Measurements from ENCODE around the gene HBZ.
"Not testable (repeated sequence)": the region's sequence is repeated elsewhere in the genome, so short reads cannot be mapped to it uniquely, and the experiment has no call there.

HBZ gene

DNA sequence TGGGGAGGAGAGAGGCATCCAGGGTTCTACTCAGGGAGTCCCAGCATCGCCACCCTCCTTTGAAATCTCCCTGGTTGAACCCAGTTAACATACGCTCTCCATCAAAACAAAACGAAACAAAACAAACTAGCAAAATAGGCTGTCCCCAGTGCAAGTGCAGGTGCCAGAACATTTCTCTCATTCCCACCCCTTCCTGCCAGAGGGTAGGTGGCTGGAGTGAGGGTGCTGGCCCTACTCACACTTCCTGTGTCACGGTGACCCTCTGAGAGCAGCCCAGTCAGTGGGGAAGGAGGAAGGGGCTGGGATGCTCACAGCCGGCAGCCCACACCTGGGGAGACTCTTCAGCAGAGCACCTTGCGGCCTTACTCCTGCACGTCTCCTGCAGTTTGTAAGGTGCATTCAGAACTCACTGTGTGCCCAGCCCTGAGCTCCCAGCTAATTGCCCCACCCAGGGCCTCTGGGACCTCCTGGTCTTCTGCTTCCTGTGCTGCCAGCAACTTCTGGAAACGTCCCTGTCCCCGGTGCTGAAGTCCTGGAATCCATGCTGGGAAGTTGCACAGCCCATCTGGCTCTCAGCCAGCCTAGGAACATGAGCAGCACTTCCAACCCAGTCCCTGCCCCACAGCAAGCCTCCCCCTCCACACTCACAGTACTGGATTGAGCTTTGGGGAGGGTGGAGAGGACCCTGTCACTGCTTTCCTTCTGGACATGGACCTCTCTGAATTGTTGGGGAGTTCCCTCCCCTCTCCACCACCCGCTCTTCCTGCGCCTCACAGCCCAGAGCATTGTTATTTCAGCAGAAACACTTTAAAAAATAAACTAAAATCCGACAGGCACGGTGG lies 21.7 kb downstream of the HBZ start:
- DNase-seq (ENCODE audit: low read depth); H3K4me3 ChIP-seq (ENCODE audit: control insufficient read depth, low read depth, low read length): not testable (repeated sequence)

DNA sequence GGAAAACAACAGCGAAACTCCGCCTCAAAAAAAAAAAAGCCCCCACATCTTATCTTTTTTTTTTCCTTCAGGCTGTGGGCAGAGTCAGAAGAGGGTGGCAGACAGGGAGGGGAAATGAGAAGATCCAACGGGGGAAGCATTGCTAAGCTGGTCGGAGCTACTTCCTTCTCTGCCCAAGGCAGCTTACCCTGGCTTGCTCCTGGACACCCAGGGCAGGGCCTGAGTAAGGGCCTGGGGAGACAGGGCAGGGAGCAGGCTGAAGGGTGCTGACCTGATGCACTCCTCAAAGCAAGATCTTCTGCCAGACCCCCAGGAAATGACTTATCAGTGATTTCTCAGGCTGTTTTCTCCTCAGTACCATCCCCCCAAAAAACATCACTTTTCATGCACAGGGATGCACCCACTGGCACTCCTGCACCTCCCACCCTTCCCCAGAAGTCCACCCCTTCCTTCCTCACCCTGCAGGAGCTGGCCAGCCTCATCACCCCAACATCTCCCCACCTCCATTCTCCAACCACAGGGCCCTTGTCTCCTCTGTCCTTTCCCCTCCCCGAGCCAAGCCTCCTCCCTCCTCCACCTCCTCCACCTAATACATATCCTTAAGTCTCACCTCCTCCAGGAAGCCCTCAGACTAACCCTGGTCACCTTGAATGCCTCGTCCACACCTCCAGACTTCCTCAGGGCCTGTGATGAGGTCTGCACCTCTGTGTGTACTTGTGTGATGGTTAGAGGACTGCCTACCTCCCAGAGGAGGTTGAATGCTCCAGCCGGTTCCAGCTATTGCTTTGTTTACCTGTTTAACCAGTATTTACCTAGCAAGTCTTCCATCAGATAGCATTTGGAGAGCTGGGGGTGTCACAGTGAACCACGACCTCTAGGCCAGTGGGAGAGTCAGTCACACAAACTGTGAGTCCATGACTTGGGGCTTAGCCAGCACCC lies 22.8 kb downstream of the HBZ start:
- H3K4me3 ChIP-seq (ENCODE audit: control insufficient read depth, low read depth, low read length), result no peak overlapping the region
- DNase-seq (ENCODE audit: low read depth), result no peak
- TF ChIP-seq, protein P1, sequence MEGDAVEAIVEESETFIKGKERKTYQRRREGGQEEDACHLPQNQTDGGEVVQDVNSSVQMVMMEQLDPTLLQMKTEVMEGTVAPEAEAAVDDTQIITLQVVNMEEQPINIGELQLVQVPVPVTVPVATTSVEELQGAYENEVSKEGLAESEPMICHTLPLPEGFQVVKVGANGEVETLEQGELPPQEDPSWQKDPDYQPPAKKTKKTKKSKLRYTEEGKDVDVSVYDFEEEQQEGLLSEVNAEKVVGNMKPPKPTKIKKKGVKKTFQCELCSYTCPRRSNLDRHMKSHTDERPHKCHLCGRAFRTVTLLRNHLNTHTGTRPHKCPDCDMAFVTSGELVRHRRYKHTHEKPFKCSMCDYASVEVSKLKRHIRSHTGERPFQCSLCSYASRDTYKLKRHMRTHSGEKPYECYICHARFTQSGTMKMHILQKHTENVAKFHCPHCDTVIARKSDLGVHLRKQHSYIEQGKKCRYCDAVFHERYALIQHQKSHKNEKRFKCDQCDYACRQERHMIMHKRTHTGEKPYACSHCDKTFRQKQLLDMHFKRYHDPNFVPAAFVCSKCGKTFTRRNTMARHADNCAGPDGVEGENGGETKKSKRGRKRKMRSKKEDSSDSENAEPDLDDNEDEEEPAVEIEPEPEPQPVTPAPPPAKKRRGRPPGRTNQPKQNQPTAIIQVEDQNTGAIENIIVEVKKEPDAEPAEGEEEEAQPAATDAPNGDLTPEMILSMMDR (conservative IDR thresholded peaks at IDR 0.05; ENCODE audit: control insufficient read depth, insufficient read depth, low read depth, low read length), result no peak

DNA sequence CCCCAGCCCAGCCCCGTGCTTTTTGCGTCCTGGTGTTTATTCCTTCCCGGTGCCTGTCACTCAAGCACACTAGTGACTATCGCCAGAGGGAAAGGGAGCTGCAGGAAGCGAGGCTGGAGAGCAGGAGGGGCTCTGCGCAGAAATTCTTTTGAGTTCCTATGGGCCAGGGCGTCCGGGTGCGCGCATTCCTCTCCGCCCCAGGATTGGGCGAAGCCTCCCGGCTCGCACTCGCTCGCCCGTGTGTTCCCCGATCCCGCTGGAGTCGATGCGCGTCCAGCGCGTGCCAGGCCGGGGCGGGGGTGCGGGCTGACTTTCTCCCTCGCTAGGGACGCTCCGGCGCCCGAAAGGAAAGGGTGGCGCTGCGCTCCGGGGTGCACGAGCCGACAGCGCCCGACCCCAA lies 23.6 kb downstream of the HBZ start:
- not testable (repeated sequence) for DNase-seq (ENCODE audit: low read depth); H3K4me3 ChIP-seq (ENCODE audit: control insufficient read depth, low read depth, low read length)

DNA sequence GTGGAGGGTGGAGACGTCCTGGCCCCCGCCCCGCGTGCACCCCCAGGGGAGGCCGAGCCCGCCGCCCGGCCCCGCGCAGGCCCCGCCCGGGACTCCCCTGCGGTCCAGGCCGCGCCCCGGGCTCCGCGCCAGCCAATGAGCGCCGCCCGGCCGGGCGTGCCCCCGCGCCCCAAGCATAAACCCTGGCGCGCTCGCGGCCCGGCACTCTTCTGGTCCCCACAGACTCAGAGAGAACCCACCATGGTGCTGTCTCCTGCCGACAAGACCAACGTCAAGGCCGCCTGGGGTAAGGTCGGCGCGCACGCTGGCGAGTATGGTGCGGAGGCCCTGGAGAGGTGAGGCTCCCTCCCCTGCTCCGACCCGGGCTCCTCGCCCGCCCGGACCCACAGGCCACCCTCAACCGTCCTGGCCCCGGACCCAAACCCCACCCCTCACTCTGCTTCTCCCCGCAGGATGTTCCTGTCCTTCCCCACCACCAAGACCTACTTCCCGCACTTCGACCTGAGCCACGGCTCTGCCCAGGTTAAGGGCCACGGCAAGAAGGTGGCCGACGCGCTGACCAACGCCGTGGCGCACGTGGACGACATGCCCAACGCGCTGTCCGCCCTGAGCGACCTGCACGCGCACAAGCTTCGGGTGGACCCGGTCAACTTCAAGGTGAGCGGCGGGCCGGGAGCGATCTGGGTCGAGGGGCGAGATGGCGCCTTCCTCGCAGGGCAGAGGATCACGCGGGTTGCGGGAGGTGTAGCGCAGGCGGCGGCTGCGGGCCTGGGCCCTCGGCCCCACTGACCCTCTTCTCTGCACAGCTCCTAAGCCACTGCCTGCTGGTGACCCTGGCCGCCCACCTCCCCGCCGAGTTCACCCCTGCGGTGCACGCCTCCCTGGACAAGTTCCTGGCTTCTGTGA lies 24.3 kb downstream of the HBZ start, which contains the start of gene HBA1:
Gene HBA1, plus strand, starts transcription at position 204 of the 906 bp plus-strand sequence. Its CDS starts 37 bp downstream, at position 241.
- DNase-seq (ENCODE audit: low read depth); H3K4me3 ChIP-seq (ENCODE audit: control insufficient read depth, low read depth, low read length): not testable (repeated sequence)

DNA sequence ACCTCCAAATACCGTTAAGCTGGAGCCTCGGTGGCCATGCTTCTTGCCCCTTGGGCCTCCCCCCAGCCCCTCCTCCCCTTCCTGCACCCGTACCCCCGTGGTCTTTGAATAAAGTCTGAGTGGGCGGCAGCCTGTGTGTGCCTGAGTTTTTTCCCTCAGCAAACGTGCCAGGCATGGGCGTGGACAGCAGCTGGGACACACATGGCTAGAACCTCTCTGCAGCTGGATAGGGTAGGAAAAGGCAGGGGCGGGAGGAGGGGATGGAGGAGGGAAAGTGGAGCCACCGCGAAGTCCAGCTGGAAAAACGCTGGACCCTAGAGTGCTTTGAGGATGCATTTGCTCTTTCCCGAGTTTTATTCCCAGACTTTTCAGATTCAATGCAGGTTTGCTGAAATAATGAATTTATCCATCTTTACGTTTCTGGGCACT lies 25.0 kb downstream of the HBZ start:
- peak; percentile 38 for DNase-seq (ENCODE audit: low read depth)
- no peak overlapping the region for H3K4me3 ChIP-seq (ENCODE audit: control insufficient read depth, low read depth, low read length)
- TF ChIP-seq, protein P1 (conservative IDR thresholded peaks at IDR 0.05; ENCODE audit: control insufficient read depth, insufficient read depth, low read depth, low read length), result no peak

DNA sequence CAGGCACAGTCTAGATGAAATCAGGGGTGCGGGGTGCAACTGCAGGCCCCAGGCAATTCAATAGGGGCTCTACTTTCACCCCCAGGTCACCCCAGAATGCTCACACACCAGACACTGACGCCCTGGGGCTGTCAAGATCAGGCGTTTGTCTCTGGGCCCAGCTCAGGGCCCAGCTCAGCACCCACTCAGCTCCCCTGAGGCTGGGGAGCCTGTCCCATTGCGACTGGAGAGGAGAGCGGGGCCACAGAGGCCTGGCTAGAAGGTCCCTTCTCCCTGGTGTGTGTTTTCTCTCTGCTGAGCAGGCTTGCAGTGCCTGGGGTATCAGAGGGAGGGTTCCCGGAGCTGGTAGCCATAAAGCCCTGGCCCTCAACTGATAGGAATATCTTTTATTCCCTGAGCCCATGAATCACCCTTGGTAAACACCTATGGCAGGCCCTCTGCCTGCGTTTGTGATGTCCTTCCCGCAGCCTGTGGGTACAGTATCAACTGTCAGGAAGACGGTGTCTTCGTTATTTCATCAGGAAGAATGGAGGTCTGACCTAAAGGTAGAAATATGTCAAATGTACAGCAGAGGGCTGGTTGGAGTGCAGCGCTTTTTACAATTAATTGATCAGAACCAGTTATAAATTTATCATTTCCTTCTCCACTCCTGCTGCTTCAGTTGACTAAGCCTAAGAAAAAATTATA lies 25.7 kb downstream of the HBZ start:
- DNase-seq (ENCODE audit: low read depth), result no peak
- no peak overlapping the region for H3K4me3 ChIP-seq (ENCODE audit: control insufficient read depth, low read depth, low read length)
- TF ChIP-seq, protein P1 (conservative IDR thresholded peaks at IDR 0.05; ENCODE audit: control insufficient read depth, insufficient read depth, low read depth, low read length), result no peak

DNA sequence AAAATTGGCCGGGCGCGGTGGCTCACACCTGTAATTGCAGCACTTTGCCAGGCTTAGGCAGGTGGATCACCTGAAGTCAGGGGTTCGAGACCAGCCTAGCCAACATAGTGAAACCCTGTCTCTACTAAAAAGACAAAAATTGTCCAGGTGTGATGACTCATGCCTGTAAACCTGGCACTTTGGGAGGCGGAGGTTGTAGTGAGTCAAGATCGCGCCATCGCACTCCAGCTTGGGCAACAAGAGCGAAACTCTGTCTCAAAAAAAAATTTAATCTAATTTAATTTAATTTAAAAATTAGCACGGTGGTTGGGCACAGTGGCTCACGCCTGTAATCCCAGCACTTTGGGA lies 26.2 kb downstream of the HBZ start:
- H3K4me3 ChIP-seq (ENCODE audit: control insufficient read depth, low read depth, low read length), result no peak overlapping the region
- TF ChIP-seq, protein P1 (conservative IDR thresholded peaks at IDR 0.05; ENCODE audit: control insufficient read depth, insufficient read depth, low read depth, low read length), result no peak
- DNase-seq (ENCODE audit: low read depth), result no peak
